ENCODE results near the gene MYCBP2. TPM values are rescaled to one million over a fixed set of nuclear protein-coding genes. Genes with fewer than 3 reads are reported as not detected.
"Not testable (repeated sequence)": the region's sequence is repeated elsewhere in the genome, so short reads cannot be mapped to it uniquely, and the experiment has no call there.

The MYCBP2 gene
- total RNA-seq, 1 donor from 2014 or later = 84.7 TPM

DNA sequence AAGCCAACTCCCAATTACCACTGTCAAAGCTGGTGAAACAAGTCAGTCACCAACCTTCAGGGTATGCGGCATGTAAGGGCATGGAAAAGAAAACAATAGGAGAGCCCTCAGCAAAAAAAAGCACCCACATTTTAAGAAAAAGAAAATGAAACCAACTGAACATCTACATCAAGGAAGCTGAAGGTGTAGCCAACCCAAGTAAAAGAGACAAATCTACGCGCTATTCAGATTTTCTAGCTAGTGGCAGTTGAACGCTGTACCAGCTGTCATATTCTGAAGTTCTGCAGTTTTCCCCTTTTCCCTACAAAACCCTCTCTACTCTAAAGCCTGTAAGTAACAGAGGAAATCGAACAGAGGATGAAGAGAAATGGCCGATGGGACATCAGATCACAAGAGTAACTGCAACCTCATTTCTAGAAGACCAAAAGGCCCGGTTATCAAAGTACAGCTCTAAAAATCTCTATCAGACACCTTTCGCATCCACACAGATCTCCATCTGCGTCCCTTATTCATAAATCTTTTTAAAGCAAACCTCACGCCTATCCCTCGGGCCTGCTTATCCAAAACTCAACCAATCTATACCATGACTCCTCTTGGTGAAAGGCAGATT, 1.4 kb downstream of the MYCBP2 start:
- H3K36me3 Mint-ChIP-seq (ENCODE audit: unreplicated experiment) = no peaks in the 10 kb centered on the region
- H3K4me1 Mint-ChIP-seq (ENCODE audit: unreplicated experiment) = peaks cover 61% of the 10 kb centered on the region
- no peaks in the 10 kb centered on the region for H3K27me3 Mint-ChIP-seq (ENCODE audit: unreplicated experiment)
- TF ChIP-seq, protein P1, sequence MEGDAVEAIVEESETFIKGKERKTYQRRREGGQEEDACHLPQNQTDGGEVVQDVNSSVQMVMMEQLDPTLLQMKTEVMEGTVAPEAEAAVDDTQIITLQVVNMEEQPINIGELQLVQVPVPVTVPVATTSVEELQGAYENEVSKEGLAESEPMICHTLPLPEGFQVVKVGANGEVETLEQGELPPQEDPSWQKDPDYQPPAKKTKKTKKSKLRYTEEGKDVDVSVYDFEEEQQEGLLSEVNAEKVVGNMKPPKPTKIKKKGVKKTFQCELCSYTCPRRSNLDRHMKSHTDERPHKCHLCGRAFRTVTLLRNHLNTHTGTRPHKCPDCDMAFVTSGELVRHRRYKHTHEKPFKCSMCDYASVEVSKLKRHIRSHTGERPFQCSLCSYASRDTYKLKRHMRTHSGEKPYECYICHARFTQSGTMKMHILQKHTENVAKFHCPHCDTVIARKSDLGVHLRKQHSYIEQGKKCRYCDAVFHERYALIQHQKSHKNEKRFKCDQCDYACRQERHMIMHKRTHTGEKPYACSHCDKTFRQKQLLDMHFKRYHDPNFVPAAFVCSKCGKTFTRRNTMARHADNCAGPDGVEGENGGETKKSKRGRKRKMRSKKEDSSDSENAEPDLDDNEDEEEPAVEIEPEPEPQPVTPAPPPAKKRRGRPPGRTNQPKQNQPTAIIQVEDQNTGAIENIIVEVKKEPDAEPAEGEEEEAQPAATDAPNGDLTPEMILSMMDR (IDR thresholded peaks at IDR 0.05) = no peak
- peak overlapping the region; percentile 78 for H3K27ac Mint-ChIP-seq (ENCODE audit: unreplicated experiment)
- DNase-seq (ENCODE audit: extremely low spot score, unreplicated experiment) = no peak
- no peaks in the 10 kb centered on the region for H3K9me3 Mint-ChIP-seq (ENCODE audit: unreplicated experiment)
- H3K4me3 Mint-ChIP-seq (ENCODE audit: unreplicated experiment) = peak overlapping the region; percentile 96

DNA sequence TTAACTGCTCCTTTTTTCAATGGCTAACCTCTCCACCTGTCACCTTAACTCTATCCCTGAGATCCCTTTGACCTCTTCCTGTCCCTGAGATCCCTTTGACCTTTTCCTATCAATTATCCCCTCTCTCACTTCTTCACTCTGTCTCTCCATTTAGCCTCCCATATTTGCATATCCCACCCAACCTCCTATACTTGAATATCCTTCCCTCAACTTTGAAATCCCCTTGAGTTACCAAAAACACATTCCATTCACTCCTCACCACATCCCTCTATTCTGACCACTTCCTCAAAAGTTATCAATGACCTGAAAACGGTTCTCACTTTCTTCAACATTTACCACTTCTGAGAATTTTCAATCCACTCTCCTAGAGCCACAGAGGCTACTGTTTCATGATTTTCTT, 3.0 kb downstream of the MYCBP2 start:
- H3K36me3 Mint-ChIP-seq (ENCODE audit: unreplicated experiment) = no peaks in the 10 kb centered on the region
- no peak overlapping the region for H3K27ac Mint-ChIP-seq (ENCODE audit: unreplicated experiment)
- no peak overlapping the region for H3K4me3 Mint-ChIP-seq (ENCODE audit: unreplicated experiment)
- no peak for DNase-seq (ENCODE audit: extremely low spot score, unreplicated experiment)
- TF ChIP-seq, protein P1 (IDR thresholded peaks at IDR 0.05) = no peak
- H3K9me3 Mint-ChIP-seq (ENCODE audit: unreplicated experiment) = no peaks in the 10 kb centered on the region
- H3K4me1 Mint-ChIP-seq (ENCODE audit: unreplicated experiment) = peaks cover 59% of the 10 kb centered on the region
- H3K27me3 Mint-ChIP-seq (ENCODE audit: unreplicated experiment) = no peaks in the 10 kb centered on the region

DNA sequence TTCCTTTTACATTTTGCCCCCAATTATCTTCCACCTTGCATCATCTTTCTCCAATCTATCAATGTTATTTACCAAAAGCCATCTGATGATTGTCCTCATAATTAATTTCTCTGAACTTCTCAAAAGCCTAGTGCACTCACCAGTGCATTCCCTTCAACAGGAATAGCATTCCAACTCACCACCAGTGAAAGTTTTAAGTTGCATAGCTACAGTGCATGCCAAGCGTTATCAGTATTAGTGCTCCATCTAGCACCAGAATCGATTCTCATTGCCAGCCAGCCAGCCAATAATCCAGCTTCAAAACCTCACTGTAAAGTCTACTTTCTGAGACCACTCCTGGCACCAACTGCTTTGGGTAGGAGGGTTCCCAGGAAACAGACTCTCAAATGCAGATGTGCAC, 7.4 kb downstream of the MYCBP2 start:
- no peak for DNase-seq (ENCODE audit: extremely low spot score, unreplicated experiment)
- no peaks in the 10 kb centered on the region for H3K9me3 Mint-ChIP-seq (ENCODE audit: unreplicated experiment)
- TF ChIP-seq, protein P1 (IDR thresholded peaks at IDR 0.05) = no peak
- no peaks in the 10 kb centered on the region for H3K27me3 Mint-ChIP-seq (ENCODE audit: unreplicated experiment)
- H3K4me3 Mint-ChIP-seq (ENCODE audit: unreplicated experiment) = no peak overlapping the region
- H3K4me1 Mint-ChIP-seq (ENCODE audit: unreplicated experiment) = peaks cover 50% of the 10 kb centered on the region
- H3K27ac Mint-ChIP-seq (ENCODE audit: unreplicated experiment) = no peak overlapping the region
- no peaks in the 10 kb centered on the region for H3K36me3 Mint-ChIP-seq (ENCODE audit: unreplicated experiment)

DNA sequence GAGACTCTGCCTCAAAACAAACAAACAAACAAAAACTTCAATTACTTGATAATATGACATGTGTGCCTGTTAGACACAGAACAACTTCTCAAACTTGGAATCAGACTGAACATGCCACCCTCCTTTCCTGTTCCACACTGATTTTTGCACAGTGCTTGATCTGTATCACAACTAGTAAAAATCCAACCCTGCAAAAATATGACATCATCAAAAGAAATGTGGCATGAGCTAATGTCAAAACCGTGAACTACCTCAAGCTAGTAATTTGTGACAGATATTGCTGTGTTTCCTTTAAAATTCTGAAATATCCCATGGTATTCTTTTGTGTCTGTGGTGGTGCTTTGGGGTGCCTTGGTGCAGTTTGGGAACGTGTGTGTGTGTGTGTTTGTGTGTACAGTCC, 8.2 kb downstream of the MYCBP2 start:
- Mint-ChIP-seq H3K27me3 (ENCODE audit: unreplicated experiment) (no peaks in the 10 kb centered on the region), H3K4me1 (ENCODE audit: unreplicated experiment) (peaks cover 48% of the 10 kb centered on the region), H3K36me3 (ENCODE audit: unreplicated experiment) (no peaks in the 10 kb centered on the region), H3K4me3 (ENCODE audit: unreplicated experiment) (no peak overlapping the region), H3K27ac (ENCODE audit: unreplicated experiment) (no peak overlapping the region), H3K9me3 (ENCODE audit: unreplicated experiment) (no peaks in the 10 kb centered on the region)
- no peak for DNase-seq (ENCODE audit: extremely low spot score, unreplicated experiment)
- TF ChIP-seq, protein P1 (IDR thresholded peaks at IDR 0.05) = no peak

DNA sequence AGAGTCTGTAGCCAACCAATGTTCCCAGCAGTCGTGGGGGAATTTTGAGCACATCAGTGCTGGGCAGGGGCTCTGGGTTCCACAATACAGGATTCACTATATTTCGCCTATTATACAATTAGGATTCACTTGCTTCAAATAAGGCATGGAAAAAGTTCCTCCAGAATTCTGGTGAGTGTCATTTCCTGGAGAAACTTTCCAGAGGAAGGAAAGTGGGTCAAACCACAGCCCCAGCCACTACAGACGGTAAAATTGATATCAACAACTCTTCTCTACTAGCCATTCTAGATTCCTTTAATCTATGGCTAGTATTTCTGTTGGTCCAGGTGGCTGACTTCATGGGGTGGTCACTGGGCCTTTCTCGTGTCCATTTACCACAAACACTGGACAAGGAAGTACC, 10.5 kb downstream of the MYCBP2 start:
- Mint-ChIP-seq H3K4me1 (ENCODE audit: unreplicated experiment) (peaks cover 42% of the 10 kb centered on the region), H3K9me3 (ENCODE audit: unreplicated experiment) (peaks cover 5% of the 10 kb centered on the region), H3K36me3 (ENCODE audit: unreplicated experiment) (peaks cover 2% of the 10 kb centered on the region), H3K27ac (ENCODE audit: unreplicated experiment) (no peak overlapping the region), H3K27me3 (ENCODE audit: unreplicated experiment) (no peaks in the 10 kb centered on the region), H3K4me3 (ENCODE audit: unreplicated experiment) (no peak overlapping the region)
- DNase-seq (ENCODE audit: extremely low spot score, unreplicated experiment) = no peak
- TF ChIP-seq, protein P1 (IDR thresholded peaks at IDR 0.05) = no peak

DNA sequence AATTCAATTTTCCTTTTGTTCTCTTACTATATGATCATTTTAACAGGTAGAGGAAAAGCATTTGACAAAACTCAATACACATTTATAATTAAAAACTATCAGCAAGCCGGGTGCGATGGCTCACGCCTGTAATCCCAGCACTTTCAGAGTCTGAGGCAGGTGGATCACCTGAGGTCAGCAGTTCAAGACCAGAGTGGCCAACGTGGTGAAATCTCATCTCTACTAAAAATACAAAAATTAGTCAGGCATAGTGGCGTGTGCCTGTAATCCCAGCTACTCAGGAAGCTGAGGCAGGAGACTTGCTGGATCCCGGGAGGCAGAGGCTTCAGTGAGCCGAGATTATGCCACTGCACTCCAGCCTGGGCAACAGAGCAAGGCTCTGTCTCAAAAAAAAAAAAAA, 11.4 kb downstream of the MYCBP2 start:
- not testable (repeated sequence) for H3K9me3 Mint-ChIP-seq (ENCODE audit: unreplicated experiment)

More for the DNA sequence above, 11.4 kb downstream of the MYCBP2 start:
- not testable (repeated sequence) for H3K27me3 Mint-ChIP-seq (ENCODE audit: unreplicated experiment); H3K4me3 Mint-ChIP-seq (ENCODE audit: unreplicated experiment); H3K27ac Mint-ChIP-seq (ENCODE audit: unreplicated experiment); H3K36me3 Mint-ChIP-seq (ENCODE audit: unreplicated experiment); DNase-seq (ENCODE audit: extremely low spot score, unreplicated experiment)
- peaks cover 43% of the 10 kb centered on the region for H3K4me1 Mint-ChIP-seq (ENCODE audit: unreplicated experiment)
